Mucosa of stomach (tissue), 1 donor: ENCODE results near the gene RBM8A.
A peak's percentile ranks its signal among the peaks of the same experiment; 100 is the strongest.

Source experiments
- H3K27me3 ChIP-seq: one replicate; pipeline ENCODE4 v1.7.0; 2013; ENCODE audit warnings: mild to moderate bottlenecking, low read length; ENCODE audit not compliant: control insufficient read depth, insufficient read depth
- H3K36me3 ChIP-seq: one replicate; pipeline ENCODE4 v1.7.0; 2013; ENCODE audit warnings: low read length; ENCODE audit not compliant: control insufficient read depth, insufficient read depth
- H3K4me1 ChIP-seq: one replicate; pipeline ENCODE4 v1.7.0; 2013; ENCODE audit warnings: mild to moderate bottlenecking, low read length; ENCODE audit not compliant: control insufficient read depth, insufficient read depth
- H3K4me3 ChIP-seq: one replicate; pipeline ENCODE4 v1.7.0; 2013; ENCODE audit warnings: low read length
- H3K9ac ChIP-seq: one replicate; pipeline ENCODE4 v1.7.0; 2013; ENCODE audit warnings: mild to moderate bottlenecking, low read length, moderate library complexity
- H3K9me3 ChIP-seq: one replicate; pipeline ENCODE4 v1.7.0; 2013; ENCODE audit warnings: mild to moderate bottlenecking, low read length, moderate library complexity; ENCODE audit not compliant: control insufficient read depth
- donor health status: Pancreatic carcinoma.

The RBM8A gene

GRCh38 chr1:145898756-145899155, 28.5 kb downstream of the RBM8A start:
- Histone ChIP-seq H3K4me3 (no peak overlapping the region), H3K9me3 (no peaks in the 10 kb centered on the region), H3K36me3 (no peaks in the 10 kb centered on the region), H3K27me3 (no peaks in the 10 kb centered on the region), H3K4me1 (peaks cover 12% of the 10 kb centered on the region), H3K9ac (no peak overlapping the region)

GRCh38 chr1:145897969-145898368, 29.3 kb downstream of the RBM8A start:
- no peaks in the 10 kb centered on the region for H3K9me3 ChIP-seq
- no peaks in the 10 kb centered on the region for H3K27me3 ChIP-seq
- no peaks in the 10 kb centered on the region for H3K36me3 ChIP-seq
- H3K9ac ChIP-seq: no peak overlapping the region
- peaks cover 13% of the 10 kb centered on the region for H3K4me1 ChIP-seq
- no peak overlapping the region for H3K4me3 ChIP-seq

- Histone ChIP-seq H3K27me3 (no peaks in the 10 kb centered on the region), H3K36me3 (no peaks in the 10 kb centered on the region)
Measured at GRCh38 chr1:145895471-145895870, 31.8 kb downstream of the RBM8A start.

GRCh38 chr1:145893306-145894055, 33.8 kb downstream of the RBM8A start:
- Histone ChIP-seq H3K4me3 (no peak overlapping the region), H3K9me3 (no peaks in the 10 kb centered on the region), H3K27me3 (no peaks in the 10 kb centered on the region), H3K9ac (no peak overlapping the region), H3K4me1 (peaks cover 33% of the 10 kb centered on the region), H3K36me3 (no peaks in the 10 kb centered on the region)

More at GRCh38 chr1:145895471-145895870, 31.8 kb downstream of the RBM8A start:
- Histone ChIP-seq H3K9me3 (no peaks in the 10 kb centered on the region), H3K4me1 (peaks cover 29% of the 10 kb centered on the region), H3K9ac (no peak overlapping the region), H3K4me3 (no peak overlapping the region)

GRCh38 chr1:145892486-145893087, 34.7 kb downstream of the RBM8A start:
- Histone ChIP-seq H3K27me3 (no peaks in the 10 kb centered on the region), H3K9me3 (no peaks in the 10 kb centered on the region), H3K36me3 (no peaks in the 10 kb centered on the region), H3K4me1 (peaks cover 37% of the 10 kb centered on the region), H3K9ac (peak overlapping the region; percentile 66), H3K4me3 (no peak overlapping the region)

- Histone ChIP-seq H3K4me1 (peaks cover 43% of the 10 kb centered on the region), H3K4me3 (no peak overlapping the region), H3K27me3 (no peaks in the 10 kb centered on the region), H3K9me3 (no peaks in the 10 kb centered on the region), H3K36me3 (no peaks in the 10 kb centered on the region), H3K9ac (peak overlapping the region; percentile 66)
Measured at GRCh38 chr1:145891587-145892485, 35.4 kb downstream of the RBM8A start.

GRCh38 chr1:145891143-145891542, 36.1 kb downstream of the RBM8A start:
- Histone ChIP-seq H3K36me3 (no peaks in the 10 kb centered on the region), H3K27me3 (no peaks in the 10 kb centered on the region), H3K4me3 (no peak overlapping the region), H3K9me3 (no peaks in the 10 kb centered on the region), H3K4me1 (peaks cover 43% of the 10 kb centered on the region), H3K9ac (peak overlapping the region; percentile 66)

GRCh38 chr1:145889722-145890121, 37.6 kb downstream of the RBM8A start:
- H3K36me3 ChIP-seq: no peaks in the 10 kb centered on the region
- no peaks in the 10 kb centered on the region for H3K9me3 ChIP-seq
- H3K4me3 ChIP-seq: no peak overlapping the region
- H3K9ac ChIP-seq: no peak overlapping the region
- H3K27me3 ChIP-seq: no peaks in the 10 kb centered on the region
- H3K4me1 ChIP-seq: peaks cover 49% of the 10 kb centered on the region

GRCh38 chr1:145887631-145888030, 39.7 kb downstream of the RBM8A start:
- Histone ChIP-seq H3K27me3 (no peaks in the 10 kb centered on the region), H3K9ac (no peak overlapping the region), H3K4me1 (peaks cover 41% of the 10 kb centered on the region), H3K36me3 (no peaks in the 10 kb centered on the region), H3K9me3 (no peaks in the 10 kb centered on the region), H3K4me3 (no peak overlapping the region)

GRCh38 chr1:145886816-145887215, 40.5 kb downstream of the RBM8A start:
- Histone ChIP-seq H3K9me3 (no peaks in the 10 kb centered on the region), H3K36me3 (no peaks in the 10 kb centered on the region), H3K27me3 (no peaks in the 10 kb centered on the region), H3K4me1 (peaks cover 33% of the 10 kb centered on the region), H3K4me3 (no peak overlapping the region), H3K9ac (no peak overlapping the region)

GRCh38 chr1:145886390-145886789, 40.9 kb downstream of the RBM8A start:
- Histone ChIP-seq H3K9ac (no peak overlapping the region), H3K4me3 (peak overlapping the region; percentile 67), H3K9me3 (no peaks in the 10 kb centered on the region), H3K36me3 (no peaks in the 10 kb centered on the region), H3K4me1 (peaks cover 29% of the 10 kb centered on the region), H3K27me3 (no peaks in the 10 kb centered on the region)
